Superior temporal gyrus (tissue), 1 donor: ENCODE results near the gene MAPK13.
"Not testable (repeated sequence)": the region's sequence is repeated elsewhere in the genome, so short reads cannot be mapped to it uniquely, and the experiment has no call there.

Source experiments
- DNase-seq: peaks from one replicate; pipeline ENCODE4 v3.0.0-alpha.2; 2016; ENCODE audit errors: extremely low spot score

MAPK13 gene

DNA sequence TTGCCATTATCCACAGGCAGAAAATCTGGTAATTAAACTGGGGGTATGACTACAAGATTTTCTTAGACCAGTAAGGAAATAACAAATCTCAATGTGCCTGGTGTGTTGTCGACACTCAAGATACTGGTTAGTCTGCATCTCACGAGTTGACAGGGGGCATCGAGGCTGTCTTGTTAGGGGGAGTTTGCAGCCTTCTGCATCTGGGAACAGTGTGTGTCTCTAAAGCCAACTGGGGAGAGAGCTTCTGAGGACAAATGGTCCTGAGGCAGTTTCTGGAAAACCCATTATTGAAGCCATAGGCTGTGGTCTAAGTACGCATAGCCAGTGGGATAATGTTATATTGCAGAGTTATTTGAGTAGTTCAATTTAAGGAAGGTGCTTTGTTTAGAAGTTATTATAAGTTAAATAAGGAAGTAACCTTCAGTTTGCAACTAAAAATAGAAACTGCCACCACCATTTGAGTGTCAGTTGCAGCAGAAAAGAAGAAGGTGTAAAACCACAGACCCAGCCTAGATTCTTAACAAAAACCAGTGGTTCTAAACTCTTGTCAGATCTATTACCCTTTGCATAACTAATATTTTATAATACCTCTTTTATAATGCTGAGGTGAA is 15.4 kb upstream of the MAPK13 start:
- DNase-seq, result no peak

DNA sequence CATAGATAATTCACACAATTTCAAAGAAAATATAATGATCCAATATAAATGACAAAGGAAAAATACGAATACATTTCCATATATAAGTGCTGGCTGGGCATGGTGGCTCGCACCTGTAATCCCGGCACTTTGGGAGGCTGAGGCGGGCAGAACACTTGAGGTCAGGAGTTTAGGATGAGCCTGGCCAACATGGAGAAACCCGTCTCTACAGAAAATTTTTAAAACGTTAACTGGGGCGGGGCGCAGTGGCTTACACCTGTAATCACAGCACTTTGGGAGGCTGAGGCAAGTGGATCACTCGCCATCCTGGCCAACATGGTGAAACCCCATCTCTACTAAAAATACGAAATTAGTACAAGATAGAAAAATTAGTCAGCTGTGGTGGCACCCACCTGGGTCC is 14.9 kb upstream of the MAPK13 start:
- no peak for DNase-seq

DNA sequence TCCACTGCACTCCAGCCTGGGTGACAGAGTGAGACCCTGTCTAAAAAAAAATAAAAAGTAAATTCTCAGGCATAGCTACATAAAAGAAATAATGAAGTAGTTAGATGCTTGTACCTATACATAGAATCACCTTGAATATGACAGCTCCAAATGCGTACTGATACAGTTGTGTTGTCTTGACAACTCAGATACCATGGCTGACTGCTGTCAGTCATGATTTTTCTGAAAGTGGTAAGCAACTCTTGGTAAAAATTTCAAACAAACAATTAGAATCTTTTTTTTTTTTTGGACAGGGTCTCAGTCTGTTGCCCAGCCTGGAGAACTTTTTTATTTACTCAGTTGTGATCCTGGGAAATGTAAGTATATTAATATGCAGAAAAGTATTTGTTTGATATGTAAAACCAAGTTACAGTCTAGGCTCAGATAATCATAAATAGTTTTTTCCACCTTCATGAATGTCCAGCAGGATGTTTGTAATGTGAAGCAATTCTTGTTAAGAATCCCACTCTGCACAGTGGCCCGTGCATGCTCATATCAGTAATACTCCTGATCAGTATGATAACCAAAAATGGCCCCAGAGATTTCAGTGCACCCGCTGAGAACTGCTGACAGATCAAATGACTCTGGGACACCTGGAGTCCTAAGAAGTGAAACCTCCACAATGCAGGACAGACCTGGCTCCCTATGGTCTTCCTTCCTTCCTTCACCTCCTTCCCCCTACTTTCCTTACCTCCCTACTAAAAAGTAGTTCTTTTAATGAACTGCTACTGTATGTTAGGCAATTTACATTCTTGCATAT is 14.0 kb upstream of the MAPK13 start:
- no peak for DNase-seq

DNA sequence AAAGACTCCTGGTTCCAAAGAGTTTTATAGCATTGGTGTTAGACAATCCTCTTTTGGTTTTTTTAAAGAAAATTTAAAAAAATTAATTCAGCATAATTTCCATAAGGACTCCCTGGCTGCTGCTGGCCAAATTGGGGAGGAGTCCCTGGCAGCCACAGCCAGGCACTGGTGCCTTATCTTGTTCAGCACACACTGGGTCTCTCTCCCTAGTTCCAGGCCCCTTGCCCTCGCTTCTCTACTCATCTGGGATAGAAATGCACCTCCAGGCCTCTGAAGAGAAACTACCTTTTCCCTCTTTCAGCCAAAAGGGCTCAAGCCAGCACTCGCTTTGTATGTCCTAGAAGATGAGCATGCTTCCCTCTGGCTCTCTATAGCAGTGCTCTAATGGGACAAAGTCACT is 13.4 kb upstream of the MAPK13 start:
- DNase-seq, result no peak

DNA sequence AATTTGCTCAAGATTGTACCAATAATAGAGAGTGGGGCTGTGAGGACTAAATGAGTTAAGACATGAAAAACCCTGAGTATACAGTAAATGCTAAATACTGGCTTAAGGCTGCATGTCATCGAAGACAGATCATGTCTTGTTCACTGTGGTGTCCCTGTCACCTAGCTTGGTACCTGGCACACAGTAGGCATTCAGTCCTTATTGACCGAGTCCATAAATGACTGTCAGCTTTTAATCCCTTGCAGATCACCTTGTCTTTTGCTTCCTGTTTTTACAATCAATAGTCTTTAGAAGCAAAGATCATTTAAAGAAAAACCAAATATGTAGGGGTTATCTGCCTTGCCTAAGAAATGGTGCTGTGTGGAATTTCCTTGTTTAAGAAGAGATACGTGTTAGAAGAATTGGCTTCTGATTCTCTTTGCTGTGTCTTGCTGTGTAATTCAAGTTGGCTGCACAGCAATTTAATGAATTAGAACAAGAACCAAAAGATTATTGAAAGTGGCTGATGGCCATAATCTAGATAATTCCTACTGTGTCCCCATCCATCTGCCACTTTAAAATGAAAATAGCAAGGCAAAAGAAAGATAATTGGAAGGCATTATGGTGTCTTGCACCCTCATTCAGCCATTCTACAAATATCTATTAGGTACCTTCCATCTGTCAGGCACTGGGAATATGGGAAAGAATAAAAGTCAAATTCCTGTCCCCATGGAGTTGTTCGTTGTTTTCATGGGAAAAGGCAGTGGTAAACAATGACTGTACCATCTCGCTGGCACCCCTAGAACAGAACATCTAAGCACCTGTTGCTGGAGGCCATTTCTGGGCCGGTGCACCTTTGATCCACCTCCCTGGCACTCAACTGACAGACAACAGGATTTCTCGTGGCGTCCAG is 12.4 kb upstream of the MAPK13 start:
- no peak for DNase-seq

DNA sequence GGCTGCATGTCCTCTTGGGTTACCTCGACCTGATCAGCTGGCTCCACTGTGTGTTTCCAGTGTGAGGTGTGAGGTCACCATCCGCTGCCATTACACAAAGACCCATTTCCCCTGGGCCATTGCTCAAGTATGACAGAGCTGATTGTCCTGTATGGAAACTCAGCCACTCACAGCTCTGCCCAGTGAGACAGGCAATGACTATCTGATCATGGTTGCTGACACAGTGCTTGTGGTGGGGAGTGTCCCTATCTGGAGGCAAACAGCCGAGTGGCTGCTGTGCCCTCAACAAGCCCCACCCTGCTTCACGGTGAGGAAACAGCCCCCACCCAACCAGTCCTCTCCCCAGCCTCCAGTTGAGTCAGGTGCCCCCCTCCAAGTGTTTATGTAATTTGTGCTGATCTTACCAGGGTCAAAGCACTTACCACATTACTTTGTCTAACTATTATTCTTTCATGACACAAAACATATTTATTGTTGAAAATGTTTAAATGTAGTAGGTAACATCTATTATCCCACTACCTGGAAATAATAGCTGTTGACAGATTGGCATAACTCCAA is 11.7 kb upstream of the MAPK13 start:
- DNase-seq, result no peak

DNA sequence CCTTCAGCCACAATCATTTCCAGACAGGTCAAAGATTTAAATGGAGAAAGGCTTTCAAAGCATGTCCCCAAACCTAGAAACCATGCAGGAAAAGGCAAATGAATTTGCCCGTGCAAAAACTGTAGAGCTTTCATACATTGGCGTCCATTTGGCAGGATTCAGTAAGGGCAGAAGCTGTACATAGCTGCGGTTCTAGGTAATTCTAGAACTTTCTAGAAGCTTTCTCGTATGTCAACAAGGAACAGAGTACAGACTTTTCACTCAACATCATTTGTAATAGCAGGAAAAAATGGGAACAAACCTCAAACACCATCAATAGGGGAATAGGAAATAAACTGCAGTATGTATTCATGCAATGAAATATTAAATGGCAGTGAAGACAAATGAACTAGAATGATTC is 11.1 kb upstream of the MAPK13 start:
- DNase-seq, result no peak

DNA sequence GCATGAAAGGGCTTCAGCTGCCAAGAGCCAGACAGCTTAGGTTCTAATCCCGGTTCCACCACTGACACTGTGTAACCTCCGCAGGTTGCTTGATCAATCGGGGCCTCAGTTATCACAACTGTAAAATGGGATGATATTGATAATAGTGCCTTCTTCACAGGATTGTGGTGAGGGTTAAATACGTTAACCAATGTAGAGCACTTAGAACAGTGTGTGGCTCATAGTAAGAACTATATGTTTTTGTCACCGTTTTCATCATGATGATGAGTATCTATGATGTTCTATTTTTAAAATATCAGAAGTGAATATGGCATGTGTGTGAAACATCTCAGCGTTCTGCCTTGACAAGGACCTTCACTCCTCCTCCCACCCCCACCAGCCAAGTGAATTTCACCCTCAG is 10.3 kb upstream of the MAPK13 start:
- no peak for DNase-seq

DNA sequence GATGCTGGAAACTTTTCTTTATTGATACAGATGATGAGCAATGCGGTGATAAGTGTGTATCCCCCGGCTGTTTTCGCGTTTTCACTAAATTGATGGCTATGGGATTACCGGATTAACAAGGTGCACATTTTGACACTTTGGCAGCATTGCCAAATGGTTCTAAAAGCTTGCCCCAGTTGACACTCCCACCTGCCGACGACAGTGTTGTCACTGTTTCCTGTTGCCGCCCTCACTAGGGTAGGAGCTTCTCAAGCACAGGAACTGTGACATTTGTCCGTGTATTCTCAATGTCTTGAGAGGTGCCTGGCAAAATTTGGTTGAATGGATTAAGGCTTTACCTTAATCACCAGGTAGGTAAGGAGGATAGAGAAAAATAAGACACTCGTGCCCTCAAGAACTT is 9.8 kb upstream of the MAPK13 start:
- DNase-seq, result no peak

DNA sequence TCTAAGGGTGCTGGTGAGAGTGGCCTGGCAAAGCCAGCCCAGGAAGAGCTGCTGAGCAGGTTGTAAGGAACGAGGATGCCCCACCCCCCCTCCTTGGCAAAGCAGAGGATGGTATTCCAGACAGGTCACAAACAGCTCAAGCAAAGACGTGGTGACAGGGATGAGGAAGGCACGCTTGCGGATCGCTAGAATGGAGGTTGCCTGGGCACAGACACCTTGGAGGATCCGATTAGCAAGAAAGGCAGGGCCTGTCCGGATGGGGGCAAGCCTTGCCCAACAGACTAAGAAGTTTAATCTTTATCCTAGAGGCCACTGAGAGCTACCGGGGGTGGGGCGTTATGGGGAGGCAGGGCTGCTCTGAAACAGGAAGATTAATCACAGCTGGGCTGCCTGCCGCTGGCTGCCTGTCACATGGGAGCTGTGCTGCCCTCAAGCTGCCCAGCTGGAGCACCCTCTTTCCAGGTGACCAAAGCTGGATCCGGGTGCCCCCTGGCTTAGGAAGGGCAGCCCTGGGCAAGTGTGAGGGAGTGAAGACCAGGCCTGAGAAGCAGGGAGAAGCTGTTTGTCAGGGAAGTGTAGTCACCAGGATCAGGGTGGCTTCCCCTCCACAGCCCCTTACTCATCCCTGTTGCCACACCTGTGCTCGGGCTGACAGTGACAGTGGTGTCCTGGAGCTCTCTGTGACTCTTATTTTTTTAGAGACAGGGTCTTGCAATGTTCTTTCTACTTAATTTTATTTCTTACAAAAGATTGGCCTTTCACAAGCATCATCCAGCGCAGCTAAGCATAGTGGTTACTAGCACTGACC is 9.1 kb upstream of the MAPK13 start:
- DNase-seq, result no peak

DNA sequence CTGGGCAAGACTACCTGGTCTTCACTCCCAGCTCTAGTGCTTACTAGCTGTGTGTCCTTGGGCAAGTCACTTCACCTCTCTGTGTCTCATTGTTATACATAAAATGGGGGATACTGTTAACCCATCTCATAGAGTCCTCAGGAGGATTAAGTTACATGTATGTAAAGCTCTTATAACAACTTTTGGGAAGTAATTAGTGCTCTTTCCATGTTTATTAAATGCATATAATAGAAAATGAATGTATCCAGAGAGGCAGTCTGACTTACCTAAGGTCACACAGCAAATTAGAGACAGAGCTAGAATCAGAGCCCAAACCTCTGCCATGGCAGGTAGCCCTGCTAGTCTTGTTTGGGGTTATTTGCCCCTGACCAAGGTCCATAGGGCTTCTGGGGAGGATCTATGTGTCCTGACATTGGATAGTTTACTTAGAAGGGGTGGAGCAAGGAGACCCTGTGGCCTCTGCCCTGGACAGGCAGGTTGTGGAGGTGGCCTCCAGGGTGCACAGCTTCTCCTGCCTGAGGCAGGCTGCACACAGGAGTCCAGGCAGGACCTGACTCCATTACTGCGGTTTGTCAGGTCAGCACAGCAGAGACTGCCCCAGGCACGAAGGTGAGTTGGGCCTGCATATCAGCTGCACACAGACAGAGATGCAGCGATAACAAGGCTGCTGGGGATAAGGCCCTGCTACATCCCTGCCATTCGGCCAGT is 8.4 kb upstream of the MAPK13 start:
- DNase-seq, result no peak

DNA sequence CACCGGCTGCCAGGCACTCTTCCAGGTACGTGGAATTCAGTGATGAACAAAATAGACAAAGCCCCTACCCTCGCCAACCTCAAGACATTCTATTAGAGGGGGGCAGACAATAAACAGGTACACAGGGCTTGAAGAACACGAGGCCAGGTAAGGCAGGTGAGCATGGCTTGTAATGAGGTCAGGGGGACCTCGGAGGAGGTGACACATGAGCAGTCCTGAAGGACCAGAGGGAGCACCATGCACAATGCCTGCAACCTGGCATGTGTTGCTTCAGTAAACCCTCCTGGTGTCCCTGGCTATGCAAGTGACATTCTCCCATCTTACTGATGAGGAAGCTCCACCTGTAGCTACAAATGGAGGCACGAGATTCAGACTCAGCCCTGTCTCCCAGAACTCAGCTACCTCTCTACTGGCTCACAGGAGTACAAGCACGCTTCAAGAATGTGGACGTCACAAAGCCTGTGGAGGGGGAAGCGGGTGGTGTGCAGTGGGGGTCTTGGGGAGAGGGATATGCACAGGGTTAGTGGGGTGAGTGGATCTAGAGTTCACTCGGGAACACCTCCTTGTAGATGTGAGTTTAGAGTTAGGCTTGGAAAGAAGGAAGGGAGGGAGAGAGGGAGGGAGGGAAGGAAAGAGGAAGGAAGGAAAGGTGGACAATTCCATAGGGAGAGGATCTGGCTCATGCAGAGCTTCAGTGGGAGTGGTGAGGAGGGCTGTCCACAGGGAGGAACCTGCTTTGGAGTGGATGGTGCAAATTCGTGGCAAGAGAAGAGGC is 7.6 kb upstream of the MAPK13 start:
- DNase-seq, result no peak

DNA sequence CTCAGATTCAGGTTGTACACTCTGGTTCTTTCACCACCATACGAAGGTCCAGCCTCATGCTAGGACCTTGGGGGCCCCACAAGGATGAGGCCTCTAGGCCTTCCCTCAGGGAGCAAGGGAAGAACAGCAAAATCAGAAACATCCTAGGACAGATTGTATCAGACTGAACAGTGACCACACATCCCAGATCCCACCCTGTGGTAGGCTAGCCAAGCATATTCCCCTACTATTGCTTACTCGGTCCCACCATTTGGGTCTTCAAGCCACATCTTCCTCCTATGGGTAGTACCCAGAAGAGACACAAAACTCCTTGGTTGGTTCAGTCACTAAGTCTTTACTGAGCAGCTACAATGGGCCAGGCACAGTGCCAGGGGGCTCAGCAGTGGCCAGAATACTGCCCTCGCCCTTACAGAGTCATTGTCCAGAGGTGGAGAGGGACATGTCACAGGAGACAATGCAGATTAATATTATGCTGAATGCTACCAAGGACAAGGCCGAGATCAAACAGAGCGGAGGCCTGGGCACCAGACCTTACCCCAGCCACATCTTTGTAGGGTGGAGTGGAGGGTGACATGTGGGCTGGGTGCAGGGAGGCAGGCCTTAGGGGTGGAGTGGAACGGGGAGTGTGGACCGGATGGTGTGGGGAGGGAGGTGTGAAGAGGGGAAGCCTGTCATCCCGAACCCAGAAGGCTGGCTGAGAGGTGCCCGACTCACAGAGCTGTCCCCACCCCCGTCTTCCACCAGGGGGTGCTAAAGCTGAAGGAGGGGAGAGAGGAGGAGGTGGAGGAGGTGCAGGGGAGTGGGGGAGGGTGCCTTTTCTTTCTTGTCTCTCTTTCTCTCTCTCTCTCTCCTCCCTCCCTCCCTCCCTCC is 6.8 kb upstream of the MAPK13 start:
- peak; percentile 86 for DNase-seq

DNA sequence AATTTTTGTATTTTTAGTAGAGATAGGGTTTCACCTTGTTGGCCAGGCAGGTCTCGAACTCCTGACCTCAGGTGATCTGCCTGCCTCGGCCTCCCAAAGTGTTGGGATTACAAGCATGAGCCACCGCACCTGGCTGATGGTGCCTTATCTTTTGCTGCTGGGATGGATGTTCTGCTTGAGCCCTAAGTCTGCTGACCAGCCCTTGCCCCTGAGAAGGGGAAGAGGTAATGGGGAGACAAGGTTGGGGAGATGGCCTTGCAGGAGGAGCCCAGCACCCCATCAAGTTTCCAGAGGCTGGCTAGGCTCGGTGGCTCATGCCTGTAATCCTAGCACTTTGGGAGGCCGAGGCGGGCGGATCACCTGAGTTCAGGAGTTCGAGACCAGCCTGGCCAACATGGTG is 6.0 kb upstream of the MAPK13 start:
- DNase-seq, result not testable (repeated sequence)

DNA sequence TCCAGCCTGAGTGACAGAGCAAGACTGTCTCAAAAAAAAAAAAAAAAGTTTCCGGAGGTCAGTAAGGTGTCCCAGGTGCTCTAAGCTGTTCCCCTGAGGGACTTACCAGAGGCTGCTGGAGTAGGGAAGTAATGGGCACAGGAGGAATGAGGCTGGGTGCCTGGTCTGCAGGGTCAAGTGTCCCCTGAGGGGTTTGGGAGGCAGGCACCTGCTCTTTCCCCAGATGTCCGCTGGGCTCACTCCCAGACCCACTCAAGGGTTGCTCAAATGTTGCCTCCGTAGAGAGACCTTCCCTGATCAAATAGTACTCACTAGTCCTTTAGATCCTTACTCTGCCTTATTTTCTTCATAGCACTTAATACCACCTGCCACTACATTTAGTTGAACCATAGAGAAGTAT is 5.4 kb upstream of the MAPK13 start:
- no peak for DNase-seq

DNA sequence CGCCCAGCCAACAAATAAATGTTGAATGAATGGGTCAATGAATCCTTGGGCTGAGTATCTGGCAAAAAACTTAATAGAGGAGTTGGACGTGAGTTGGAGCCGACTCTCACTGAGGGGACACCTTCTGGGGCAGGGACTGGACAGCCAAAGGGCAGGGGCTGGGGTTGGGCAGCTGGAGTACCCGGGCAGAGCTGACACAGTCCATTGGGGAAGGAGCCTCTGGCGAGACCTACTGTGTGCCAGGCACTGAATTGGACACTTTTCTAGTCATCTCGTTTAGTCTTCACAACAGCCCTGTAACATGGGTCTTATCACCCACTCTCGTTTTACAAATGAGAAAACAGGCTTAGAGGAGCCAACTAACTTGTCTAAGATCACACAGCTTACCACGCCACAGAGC is 4.7 kb upstream of the MAPK13 start:
- DNase-seq, result no peak

DNA sequence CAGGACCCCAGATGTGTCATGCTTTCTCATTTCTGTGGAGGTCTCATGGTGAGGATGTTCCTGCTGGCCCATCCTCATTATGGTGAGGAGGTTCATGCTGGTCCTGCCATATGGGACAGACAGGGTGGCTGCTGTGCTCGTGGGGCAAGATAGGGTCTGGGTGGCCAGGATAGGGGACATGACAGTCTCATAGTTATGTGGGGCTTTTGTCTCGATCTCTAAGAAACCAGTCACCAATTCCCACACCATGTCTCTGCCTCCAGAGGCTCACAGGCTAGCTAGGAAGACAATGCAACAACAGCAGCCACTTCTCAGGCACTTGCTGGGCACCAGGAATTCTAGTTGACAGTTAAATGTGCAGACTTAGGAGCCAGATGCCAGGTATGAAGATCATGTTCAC is 4.2 kb upstream of the MAPK13 start:
- no peak for DNase-seq

DNA sequence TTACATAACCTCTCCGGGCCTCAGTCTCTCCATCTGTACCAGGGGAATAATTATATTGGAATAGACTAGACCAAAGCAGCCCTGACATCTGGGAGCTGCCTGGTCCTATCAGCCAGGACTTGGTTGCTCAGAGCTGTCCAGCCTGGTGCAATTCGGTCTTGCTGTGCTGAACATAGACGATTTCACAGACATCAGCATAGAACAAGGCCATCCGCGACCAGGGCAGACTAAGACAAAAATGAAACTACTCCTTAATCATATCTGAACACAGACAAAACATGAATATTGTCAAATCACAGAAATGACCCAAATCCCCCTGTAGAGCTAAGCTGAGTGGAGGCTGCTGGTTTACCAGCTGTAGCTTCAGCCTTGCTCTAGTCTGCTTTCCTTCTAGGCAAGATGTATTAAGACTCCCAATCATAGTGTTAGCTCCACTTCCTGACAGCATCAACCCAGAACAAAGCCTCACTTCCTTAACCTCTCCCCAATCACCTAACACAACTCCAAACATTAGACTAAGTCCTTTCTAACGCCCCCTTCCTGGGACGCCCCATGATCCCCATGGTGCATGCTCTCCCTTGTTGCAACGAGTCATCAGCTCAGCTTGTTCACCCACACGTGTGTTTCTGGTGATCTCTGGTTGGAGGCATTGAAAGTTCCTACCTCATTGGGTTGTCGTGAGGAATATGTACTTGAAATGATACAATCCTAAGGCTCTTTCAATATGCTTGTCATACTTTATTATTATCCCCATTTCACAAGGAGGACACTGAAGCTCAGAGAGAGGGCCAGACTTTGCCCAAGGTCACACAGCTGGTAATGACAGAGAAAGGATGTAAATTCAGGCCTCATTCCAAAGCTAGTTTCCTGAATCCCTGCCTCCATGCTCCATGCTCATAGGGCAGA is 3.5 kb upstream of the MAPK13 start:
- DNase-seq, result no peak
